NCI-H146 (cell line): Measurements from ENCODE around the gene MRM3.
"Not testable (repeated sequence)": the region's sequence is repeated elsewhere in the genome, so short reads cannot be mapped to it uniquely, and the experiment has no call there.

Source experiments
- DNase-seq: peaks from one replicate; lab custom pipeline; 2025; lab: John Stamatoyannopoulos, UW

Gene MRM3

GRCh38 chr17:826778-827177 lies 44.6 kb downstream of the MRM3 start:
- no peak for DNase-seq

- no peak for DNase-seq
Observed at GRCh38 chr17:828761-829160, 46.6 kb downstream of the MRM3 start.

DNA sequence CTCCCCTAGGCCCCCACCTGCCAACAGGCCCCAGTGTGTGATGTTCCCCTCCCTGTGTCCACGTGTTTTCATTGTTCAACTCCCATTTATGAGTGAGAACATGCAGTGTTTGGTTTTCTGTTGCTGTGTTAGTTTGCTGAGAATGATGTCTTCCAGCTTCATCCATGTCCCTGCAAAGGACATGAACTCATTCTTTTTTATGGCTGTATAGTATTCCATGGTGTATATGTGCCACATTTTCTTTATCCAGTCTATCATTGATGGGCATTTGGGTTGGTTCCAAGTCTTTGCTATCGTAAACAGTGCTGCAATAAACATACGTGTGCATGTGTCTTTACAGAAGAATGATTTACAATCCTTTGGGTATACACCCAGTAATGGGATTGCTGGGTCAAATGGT lies 47.5 kb downstream of the MRM3 start:
- DNase-seq, result not testable (repeated sequence)

- no peak for DNase-seq
Observed at GRCh38 chr17:830381-830780, 48.2 kb downstream of the MRM3 start.

GRCh38 chr17:830950-831349 lies 48.8 kb downstream of the MRM3 start:
- DNase-seq, result no peak

- DNase-seq, result no peak
Observed at GRCh38 chr17:834136-834535, 52.0 kb downstream of the MRM3 start.

GRCh38 chr17:835263-835662 lies 53.1 kb downstream of the MRM3 start:
- no peak for DNase-seq

GRCh38 chr17:835721-836120 lies 53.6 kb downstream of the MRM3 start:
- DNase-seq, result not testable (repeated sequence)

DNA sequence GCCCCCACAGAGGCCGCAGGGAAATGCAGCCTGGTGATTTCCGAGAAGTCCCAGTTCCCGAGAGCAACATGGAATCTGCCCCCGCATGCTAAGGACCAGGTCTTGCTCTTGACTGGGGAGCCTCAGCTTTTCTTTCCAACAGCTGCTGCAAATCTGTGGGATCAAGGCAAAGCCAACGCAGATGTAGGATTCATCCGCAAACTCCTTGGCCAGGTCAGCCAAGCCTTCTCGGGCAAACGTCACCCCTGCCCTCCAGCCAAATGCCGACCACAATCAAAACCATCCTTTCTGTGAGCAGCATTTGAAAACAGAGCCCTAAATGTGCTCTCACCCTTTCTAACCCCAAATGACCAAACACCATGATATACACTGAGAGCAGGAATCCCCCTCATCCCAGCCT lies 54.0 kb downstream of the MRM3 start:
- DNase-seq, result no peak

DNA sequence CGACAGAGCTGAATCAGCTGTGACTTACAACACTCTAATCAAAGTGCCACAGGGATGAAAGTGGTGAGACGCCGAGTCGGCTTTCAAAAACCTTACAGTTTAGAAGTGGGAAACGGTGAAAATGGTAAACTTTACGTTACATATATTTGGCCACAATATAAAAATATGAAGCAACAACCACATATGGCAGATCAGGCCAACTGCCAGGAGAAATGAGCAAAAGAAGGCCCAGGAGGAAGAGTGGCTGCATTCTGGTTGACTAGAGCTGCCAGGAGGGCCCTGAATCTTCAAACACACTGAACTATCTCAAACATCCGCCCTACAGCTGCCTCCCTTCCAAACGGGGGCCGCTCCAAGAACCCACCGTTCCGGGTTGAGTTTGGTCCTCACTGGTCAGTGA lies 56.3 kb downstream of the MRM3 start:
- DNase-seq, result no peak

DNA sequence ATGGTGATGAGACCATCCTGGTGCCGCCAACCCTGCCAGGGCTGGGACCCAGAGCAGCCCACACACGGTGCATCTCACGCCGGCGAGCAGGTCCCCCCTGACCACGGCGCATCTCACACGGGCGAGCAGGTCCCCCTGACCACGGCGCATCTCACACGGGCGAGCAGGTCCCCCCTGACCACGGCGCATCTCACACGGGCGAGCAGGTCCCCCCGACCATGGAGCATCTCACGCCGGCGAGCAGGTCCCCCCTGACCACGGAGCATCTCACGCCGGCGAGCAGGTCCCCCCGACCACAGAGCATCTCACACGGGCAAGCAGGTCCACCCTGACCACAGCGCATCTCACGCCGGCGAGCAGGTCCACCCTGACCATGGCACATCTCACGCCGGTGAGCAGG lies 59.2 kb downstream of the MRM3 start:
- no peak for DNase-seq
